8988T (cell line): ENCODE measurements around the gene SEC31B.

Experiments used
- DNase-seq: peaks from one replicate; pipeline ENCODE4 v3.0.0; 2011

Gene SEC31B

GRCh38 chr10:100519311-100520051 lies at the start of gene SEC31B:
Gene SEC31B (minus strand): TSS chr10:100519861. CDS start chr10:100516952, 2,909 bp downstream.
- no peak for DNase-seq

GRCh38 chr10:100568912-100569311 lies 49.3 kb upstream of the SEC31B start:
- no peak for DNase-seq

- DNase-seq, result no peak
Measured at GRCh38 chr10:100567826-100568225, 48.2 kb upstream of the SEC31B start.

- no peak for DNase-seq
Measured at GRCh38 chr10:100567249-100567648, 47.6 kb upstream of the SEC31B start.

GRCh38 chr10:100566561-100566960 lies 46.9 kb upstream of the SEC31B start:
- no peak for DNase-seq

- DNase-seq, result no peak
Measured at GRCh38 chr10:100565206-100565985, 45.7 kb upstream of the SEC31B start.

GRCh38 chr10:100562008-100562672 lies 42.5 kb upstream of the SEC31B start:
- peak; percentile 78 for DNase-seq

GRCh38 chr10:100561005-100561404 lies 41.3 kb upstream of the SEC31B start:
- DNase-seq, result no peak

GRCh38 chr10:100560248-100560647 lies 40.6 kb upstream of the SEC31B start:
- DNase-seq, result no peak

- no peak for DNase-seq
Measured at GRCh38 chr10:100554902-100555301, 35.2 kb upstream of the SEC31B start.

- DNase-seq, result no peak
Measured at GRCh38 chr10:100553929-100554328, 34.3 kb upstream of the SEC31B start.

GRCh38 chr10:100551738-100552137 lies 32.1 kb upstream of the SEC31B start:
- DNase-seq, result no peak

- no peak for DNase-seq
Measured at GRCh38 chr10:100551196-100551595, 31.5 kb upstream of the SEC31B start.

- no peak for DNase-seq
Measured at GRCh38 chr10:100544950-100545349, 25.3 kb upstream of the SEC31B start.

- no peak for DNase-seq
Measured at GRCh38 chr10:100537475-100537874, 17.8 kb upstream of the SEC31B start.

- DNase-seq, result peak; percentile 66
Measured at GRCh38 chr10:100535715-100536353, 16.2 kb upstream of the SEC31B start, which contains the start of gene HIF1AN. Gene HIF1AN (plus strand): TSS chr10:100535943. CDS start chr10:100535959, 16 bp downstream.

- no peak for DNase-seq
Measured at GRCh38 chr10:100535338-100535714, 15.7 kb upstream of the SEC31B start.

- DNase-seq, result no peak
Measured at GRCh38 chr10:100534726-100535125, 15.1 kb upstream of the SEC31B start.

GRCh38 chr10:100531761-100532160 lies 12.1 kb upstream of the SEC31B start:
- no peak for DNase-seq

GRCh38 chr10:100529475-100530298 lies 10.0 kb upstream of the SEC31B start, which contains the start of gene NDUFB8:
Gene NDUFB8 (minus strand): TSS chr10:100529871. CDS start chr10:100529851, 20 bp downstream.
- DNase-seq, result peak; percentile 63

GRCh38 chr10:100528921-100529474 lies 9.3 kb upstream of the SEC31B start:
- no peak for DNase-seq
